ENCODE data around the gene AKAP6.

- TF ChIP-seq RAD21 (IDR thresholded peaks at IDR 0.05) (no peak), YY1 (IDR thresholded peaks at IDR 0.05) (no peak), REST (IDR thresholded peaks at IDR 0.05) (no peak)
Observed at GRCh38 chr14:32627545-32628298, 298.6 kb downstream of the AKAP6 start.
